Measurements from ENCODE around the gene CEP20. TPM values are rescaled to one million over a fixed set of nuclear protein-coding genes. Genes with fewer than 3 reads are reported as not detected.

The CEP20 gene
- total RNA-seq, 1 donor from 2014 or later, result 19.7 TPM

- Mint-ChIP-seq H3K27ac (ENCODE audit: unreplicated experiment) (no peak overlapping the region), H3K27me3 (ENCODE audit: low read depth) (no peaks in the 10 kb centered on the region), H3K4me3 (ENCODE audit: unreplicated experiment) (no peak overlapping the region), H3K4me1 (ENCODE audit: low read depth) (peaks cover 7% of the 10 kb centered on the region), H3K9me3 (ENCODE audit: low read depth) (no peaks in the 10 kb centered on the region), H3K36me3 (ENCODE audit: low read depth) (no peaks in the 10 kb centered on the region)
- DNase-seq (ENCODE audit: low spot score), result no peak
- TF ChIP-seq CTCF (IDR thresholded peaks at IDR 0.05), result no peak
Measured at GRCh38 chr16:15903960-15904359, 15.6 kb upstream of the CEP20 start.

GRCh38 chr16:15900901-15901500 is 12.6 kb upstream of the CEP20 start:
- DNase-seq (ENCODE audit: low spot score), result no peak
- no peak for TF ChIP-seq CTCF (IDR thresholded peaks at IDR 0.05)
- Mint-ChIP-seq H3K27ac (ENCODE audit: unreplicated experiment) (no peak overlapping the region), H3K9me3 (ENCODE audit: low read depth) (no peaks in the 10 kb centered on the region), H3K4me1 (ENCODE audit: low read depth) (peaks cover 10% of the 10 kb centered on the region), H3K27me3 (ENCODE audit: low read depth) (no peaks in the 10 kb centered on the region), H3K4me3 (ENCODE audit: unreplicated experiment) (no peak overlapping the region), H3K36me3 (ENCODE audit: low read depth) (no peaks in the 10 kb centered on the region)

- Mint-ChIP-seq H3K9me3 (ENCODE audit: low read depth) (no peaks in the 10 kb centered on the region), H3K4me3 (ENCODE audit: unreplicated experiment) (no peak overlapping the region), H3K27me3 (ENCODE audit: low read depth) (no peaks in the 10 kb centered on the region), H3K36me3 (ENCODE audit: low read depth) (no peaks in the 10 kb centered on the region), H3K4me1 (ENCODE audit: low read depth) (peaks cover 10% of the 10 kb centered on the region), H3K27ac (ENCODE audit: unreplicated experiment) (no peak overlapping the region)
- no peak for TF ChIP-seq CTCF (IDR thresholded peaks at IDR 0.05)
- no peak for DNase-seq (ENCODE audit: low spot score)
Measured at GRCh38 chr16:15900357-15900756, 12.0 kb upstream of the CEP20 start.

GRCh38 chr16:15899538-15900100 is 11.2 kb upstream of the CEP20 start:
- H3K36me3 Mint-ChIP-seq (ENCODE audit: low read depth), result no peaks in the 10 kb centered on the region
- TF ChIP-seq CTCF (IDR thresholded peaks at IDR 0.05), result no peak
- H3K9me3 Mint-ChIP-seq (ENCODE audit: low read depth), result no peaks in the 10 kb centered on the region
- H3K4me3 Mint-ChIP-seq (ENCODE audit: unreplicated experiment), result no peak overlapping the region
- H3K27me3 Mint-ChIP-seq (ENCODE audit: low read depth), result no peaks in the 10 kb centered on the region
- no peak overlapping the region for H3K27ac Mint-ChIP-seq (ENCODE audit: unreplicated experiment)
- H3K4me1 Mint-ChIP-seq (ENCODE audit: low read depth), result peaks cover 10% of the 10 kb centered on the region
- no peak for DNase-seq (ENCODE audit: low spot score)

- Mint-ChIP-seq H3K27me3 (ENCODE audit: low read depth) (no peaks in the 10 kb centered on the region), H3K9me3 (ENCODE audit: low read depth) (no peaks in the 10 kb centered on the region), H3K4me3 (ENCODE audit: unreplicated experiment) (no peak overlapping the region), H3K36me3 (ENCODE audit: low read depth) (no peaks in the 10 kb centered on the region), H3K4me1 (ENCODE audit: low read depth) (peaks cover 10% of the 10 kb centered on the region), H3K27ac (ENCODE audit: unreplicated experiment) (no peak overlapping the region)
- no peak for DNase-seq (ENCODE audit: low spot score)
- TF ChIP-seq CTCF (IDR thresholded peaks at IDR 0.05), result no peak
Measured at GRCh38 chr16:15898654-15899053, 10.3 kb upstream of the CEP20 start.
